Neural cell (in vitro differentiated cells): ENCODE measurements around the gene PDK2.

Experiments
- CTCF ChIP-seq: fragments of 450-650 bp; IDR thresholded peaks from 2 replicates; pipeline ENCODE4 v1.5.1; 2014; ENCODE audit warnings: antibody characterized with exemption, mild to moderate bottlenecking, moderate library complexity; ENCODE audit not compliant: poor library complexity, severe bottlenecking
- EZH2 ChIP-seq: fragments of 200-600, 300-800 bp; shearing (Covaris generic), sonication (generic); IDR thresholded peaks from 2 replicates; pipeline ENCODE4 v1.6.1; 2014; ENCODE audit warnings: antibody characterized with exemption, low read length, borderline replicate concordance, mild to moderate bottlenecking; ENCODE audit not compliant: insufficient read depth, poor library complexity, severe bottlenecking

GRCh38 chr17:50097926-50098325 is 2.8 kb downstream of the PDK2 start:
- TF ChIP-seq EZH2, result no peak
- TF ChIP-seq CTCF, result no peak
